ENCODE data around the gene SLC22A23.

The SLC22A23 gene

GRCh38 chr6:3337521-3338350, 119.1 kb downstream of the SLC22A23 start:
- no peak for ATAC-seq (ENCODE audit: low read depth)
- TF ChIP-seq, protein P1, sequence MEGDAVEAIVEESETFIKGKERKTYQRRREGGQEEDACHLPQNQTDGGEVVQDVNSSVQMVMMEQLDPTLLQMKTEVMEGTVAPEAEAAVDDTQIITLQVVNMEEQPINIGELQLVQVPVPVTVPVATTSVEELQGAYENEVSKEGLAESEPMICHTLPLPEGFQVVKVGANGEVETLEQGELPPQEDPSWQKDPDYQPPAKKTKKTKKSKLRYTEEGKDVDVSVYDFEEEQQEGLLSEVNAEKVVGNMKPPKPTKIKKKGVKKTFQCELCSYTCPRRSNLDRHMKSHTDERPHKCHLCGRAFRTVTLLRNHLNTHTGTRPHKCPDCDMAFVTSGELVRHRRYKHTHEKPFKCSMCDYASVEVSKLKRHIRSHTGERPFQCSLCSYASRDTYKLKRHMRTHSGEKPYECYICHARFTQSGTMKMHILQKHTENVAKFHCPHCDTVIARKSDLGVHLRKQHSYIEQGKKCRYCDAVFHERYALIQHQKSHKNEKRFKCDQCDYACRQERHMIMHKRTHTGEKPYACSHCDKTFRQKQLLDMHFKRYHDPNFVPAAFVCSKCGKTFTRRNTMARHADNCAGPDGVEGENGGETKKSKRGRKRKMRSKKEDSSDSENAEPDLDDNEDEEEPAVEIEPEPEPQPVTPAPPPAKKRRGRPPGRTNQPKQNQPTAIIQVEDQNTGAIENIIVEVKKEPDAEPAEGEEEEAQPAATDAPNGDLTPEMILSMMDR (IDR thresholded peaks at IDR 0.05; ENCODE audit: poor library complexity, severe bottlenecking) = no peak
- no peaks in the 10 kb centered on the region for H3K9me3 ChIP-seq (ENCODE audit: severe bottlenecking)
- no peak overlapping the region for H3K27ac ChIP-seq (ENCODE audit: poor library complexity, severe bottlenecking)
- H3K4me1 ChIP-seq (ENCODE audit: insufficient read depth, poor library complexity, severe bottlenecking) = peaks cover 6% of the 10 kb centered on the region
- no peaks in the 10 kb centered on the region for H3K27me3 ChIP-seq (ENCODE audit: insufficient read depth, poor library complexity, severe bottlenecking)
- no peak overlapping the region for H3K4me3 ChIP-seq (ENCODE audit: severe bottlenecking)
- no peak for DNase-seq (ENCODE audit: low spot score)
- no peaks in the 10 kb centered on the region for H3K36me3 ChIP-seq (ENCODE audit: low read depth)

- peaks cover 6% of the 10 kb centered on the region for H3K4me1 ChIP-seq (ENCODE audit: insufficient read depth, poor library complexity, severe bottlenecking)
- H3K4me3 ChIP-seq (ENCODE audit: severe bottlenecking) = no peak overlapping the region
- no peak overlapping the region for H3K27ac ChIP-seq (ENCODE audit: poor library complexity, severe bottlenecking)
- DNase-seq (ENCODE audit: low spot score) = no peak
- TF ChIP-seq, protein P1 (IDR thresholded peaks at IDR 0.05; ENCODE audit: poor library complexity, severe bottlenecking) = no peak
- ATAC-seq (ENCODE audit: low read depth) = no peak
- H3K27me3 ChIP-seq (ENCODE audit: insufficient read depth, poor library complexity, severe bottlenecking) = no peaks in the 10 kb centered on the region
- H3K9me3 ChIP-seq (ENCODE audit: severe bottlenecking) = no peaks in the 10 kb centered on the region
- H3K36me3 ChIP-seq (ENCODE audit: low read depth) = no peaks in the 10 kb centered on the region
Observed at GRCh38 chr6:3336859-3337515, 119.9 kb downstream of the SLC22A23 start.

DNA sequence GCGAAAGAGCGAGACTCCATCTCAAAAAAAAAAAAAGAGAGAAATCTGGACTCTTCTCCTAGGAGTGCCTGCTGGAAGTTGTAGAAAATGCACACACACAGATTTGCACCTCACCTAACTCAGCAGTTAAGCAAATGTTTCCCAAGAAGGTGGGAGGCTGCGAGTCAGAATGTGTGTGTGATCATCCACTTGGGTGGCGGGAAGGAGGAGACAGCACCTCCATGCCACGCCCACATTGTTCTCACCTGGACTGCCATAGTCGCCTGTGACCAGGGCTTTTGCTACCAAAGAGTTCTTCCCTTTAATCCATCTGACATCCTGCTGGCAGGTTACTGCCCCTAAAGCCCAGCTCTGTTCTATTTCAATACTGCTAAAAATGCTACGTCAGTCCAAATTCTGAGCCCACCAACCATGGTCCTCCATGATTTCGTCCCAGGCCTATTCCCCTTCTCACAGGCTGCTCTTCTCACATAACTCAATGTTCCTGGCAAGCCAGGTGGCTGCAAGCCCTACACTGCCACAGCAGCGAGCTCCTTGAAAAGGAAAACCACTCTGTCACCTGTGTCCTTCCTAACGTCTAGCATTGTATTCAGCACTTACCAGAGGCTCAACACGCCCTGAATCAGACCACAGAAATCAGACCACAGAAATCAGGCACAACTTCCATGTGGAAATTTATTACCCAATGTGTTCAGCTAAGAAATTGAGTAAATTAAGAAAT, 120.6 kb downstream of the SLC22A23 start:
- DNase-seq (ENCODE audit: low spot score) = no peak
- no peaks in the 10 kb centered on the region for H3K27me3 ChIP-seq (ENCODE audit: insufficient read depth, poor library complexity, severe bottlenecking)
- H3K4me1 ChIP-seq (ENCODE audit: insufficient read depth, poor library complexity, severe bottlenecking) = peaks cover 6% of the 10 kb centered on the region
- no peaks in the 10 kb centered on the region for H3K9me3 ChIP-seq (ENCODE audit: severe bottlenecking)
- H3K4me3 ChIP-seq (ENCODE audit: severe bottlenecking) = no peak overlapping the region
- H3K36me3 ChIP-seq (ENCODE audit: low read depth) = no peaks in the 10 kb centered on the region
- TF ChIP-seq, protein P1 (IDR thresholded peaks at IDR 0.05; ENCODE audit: poor library complexity, severe bottlenecking) = no peak
- ATAC-seq (ENCODE audit: low read depth) = no peak
- H3K27ac ChIP-seq (ENCODE audit: poor library complexity, severe bottlenecking) = no peak overlapping the region

DNA sequence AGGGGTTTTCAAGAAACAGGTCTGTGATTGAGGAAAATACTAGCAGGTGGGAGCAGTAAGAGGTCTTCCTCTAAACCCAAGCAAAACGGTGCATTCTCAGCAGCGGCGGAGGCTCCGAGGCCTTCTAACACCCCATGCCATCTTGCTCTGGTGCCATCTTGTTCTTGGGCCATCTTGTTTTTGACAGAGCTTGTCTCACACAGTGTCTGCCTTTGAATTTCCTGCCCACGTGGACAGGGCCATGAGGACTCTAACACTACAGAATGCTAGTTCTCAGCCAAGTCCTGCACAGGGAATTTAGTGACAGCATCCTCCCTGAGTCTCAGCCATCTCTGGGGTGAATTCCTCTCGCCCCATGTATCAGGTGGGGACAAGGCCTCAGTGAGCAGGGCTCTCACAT, 121.7 kb downstream of the SLC22A23 start:
- no peak overlapping the region for H3K27ac ChIP-seq (ENCODE audit: poor library complexity, severe bottlenecking)
- peaks cover 6% of the 10 kb centered on the region for H3K4me1 ChIP-seq (ENCODE audit: insufficient read depth, poor library complexity, severe bottlenecking)
- H3K27me3 ChIP-seq (ENCODE audit: insufficient read depth, poor library complexity, severe bottlenecking) = no peaks in the 10 kb centered on the region

More for the DNA sequence above, 121.7 kb downstream of the SLC22A23 start:
- DNase-seq (ENCODE audit: low spot score) = no peak
- H3K9me3 ChIP-seq (ENCODE audit: severe bottlenecking) = no peaks in the 10 kb centered on the region
- no peak for ATAC-seq (ENCODE audit: low read depth)
- TF ChIP-seq, protein P1 (IDR thresholded peaks at IDR 0.05; ENCODE audit: poor library complexity, severe bottlenecking) = no peak
- H3K4me3 ChIP-seq (ENCODE audit: severe bottlenecking) = no peak overlapping the region
- H3K36me3 ChIP-seq (ENCODE audit: low read depth) = no peaks in the 10 kb centered on the region

Data from RWPE2 (cell line).